Activated T-cell treated with anti-CD3 and anti-CD28 coated beads for 48 hours (primary cell): Measurements from ENCODE around the gene HOXB9.

ENCODE experiments used
- DNase-seq: peaks from one replicate; pipeline ENCODE4 v3.0.0-alpha.2; 2020; ENCODE audit warnings: low read depth

Gene HOXB9

DNA sequence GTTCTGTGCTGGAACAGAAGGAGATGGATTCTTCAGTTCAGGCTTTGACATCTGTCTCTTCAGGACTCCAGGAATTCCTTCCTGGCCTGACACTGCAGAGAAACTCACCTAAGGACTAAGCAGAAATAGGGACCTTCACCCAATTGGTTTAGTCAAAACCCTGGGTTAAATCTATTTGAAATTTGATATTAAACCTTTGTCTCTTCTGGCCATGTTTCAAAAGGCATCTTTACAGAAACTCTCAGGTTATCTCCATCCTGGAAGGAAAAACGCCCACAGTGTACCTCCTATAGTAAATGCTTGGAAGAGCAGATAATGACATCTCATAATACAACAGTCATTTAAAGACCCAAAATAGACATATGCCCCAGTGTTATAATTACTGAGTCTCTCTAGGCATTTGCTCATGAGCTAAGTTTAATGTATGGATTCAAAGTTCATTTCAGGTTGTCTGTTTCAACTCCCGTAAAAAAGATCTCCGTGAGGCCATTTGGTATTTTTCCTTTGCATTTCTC lies 42.4 kb downstream of the HOXB9 start:
- DNase-seq, result no peak

DNA sequence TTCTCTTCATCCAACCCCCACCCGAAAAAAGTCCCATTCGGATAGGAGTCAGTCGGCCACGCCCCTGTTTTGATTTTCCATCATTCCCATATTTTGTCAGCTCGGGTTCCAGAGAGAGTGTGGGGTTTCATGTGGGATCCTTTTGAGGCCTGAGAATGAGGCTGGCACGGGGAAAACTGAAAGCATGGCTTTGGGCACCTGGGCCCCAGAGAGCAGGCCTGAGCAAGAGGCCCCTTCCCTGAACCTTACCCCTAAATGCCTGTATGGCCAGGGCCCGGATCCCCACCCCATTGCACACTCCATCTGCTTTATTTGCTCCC lies 43.4 kb downstream of the HOXB9 start:
- DNase-seq, result no peak

DNA sequence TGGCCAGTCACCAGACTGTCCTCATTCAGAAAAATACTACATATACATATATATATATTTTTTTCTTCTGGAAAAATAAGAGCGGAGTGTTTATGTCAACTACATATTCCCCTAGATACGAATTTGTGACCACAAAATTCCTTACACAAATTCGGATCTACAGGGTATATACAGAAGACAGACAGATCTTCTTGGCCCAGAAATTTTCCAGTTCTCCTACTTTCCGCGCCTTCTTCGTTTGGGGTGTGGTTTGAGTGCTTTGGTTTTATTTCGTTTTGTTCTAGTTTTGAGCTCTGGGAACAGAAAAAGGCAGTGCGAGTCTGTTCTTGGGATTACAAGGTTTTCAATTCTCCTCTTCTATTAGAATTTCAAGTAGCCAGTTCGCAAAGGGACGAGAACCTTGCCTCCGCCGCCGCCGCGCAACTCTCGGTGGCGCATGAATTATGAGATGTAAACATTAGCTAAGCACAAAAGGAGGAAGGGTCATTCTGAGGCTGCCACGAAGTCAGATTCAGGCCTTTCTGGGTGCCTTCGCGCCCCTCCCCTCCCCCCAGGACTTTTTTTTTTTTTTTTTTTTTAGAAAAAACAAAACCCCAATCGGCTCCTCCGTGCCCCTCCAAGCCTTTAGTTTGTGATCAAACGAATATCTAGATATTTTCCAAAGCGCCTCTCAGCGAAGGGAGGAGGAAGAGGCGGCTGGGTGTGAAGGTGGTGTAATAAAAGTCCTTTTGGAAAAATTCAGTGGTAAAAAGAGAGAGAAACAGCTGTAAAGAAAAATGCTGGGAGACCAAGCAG lies 46.2 kb downstream of the HOXB9 start:
- no peak for DNase-seq

DNA sequence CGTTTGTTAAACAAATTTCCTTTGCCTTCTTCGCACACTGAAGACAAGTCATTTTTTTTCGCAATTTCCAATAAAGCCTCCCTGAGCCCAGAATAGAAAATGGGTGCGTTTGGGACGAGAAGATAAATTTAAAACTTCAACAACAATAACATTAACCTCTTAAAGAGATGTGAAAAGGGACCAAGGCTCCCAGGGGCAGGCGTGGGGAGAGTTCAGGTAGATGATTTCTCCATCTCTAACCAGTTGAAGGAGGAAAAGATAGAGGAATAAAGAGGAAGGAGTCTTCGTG lies 46.7 kb downstream of the HOXB9 start:
- DNase-seq, result no peak

DNA sequence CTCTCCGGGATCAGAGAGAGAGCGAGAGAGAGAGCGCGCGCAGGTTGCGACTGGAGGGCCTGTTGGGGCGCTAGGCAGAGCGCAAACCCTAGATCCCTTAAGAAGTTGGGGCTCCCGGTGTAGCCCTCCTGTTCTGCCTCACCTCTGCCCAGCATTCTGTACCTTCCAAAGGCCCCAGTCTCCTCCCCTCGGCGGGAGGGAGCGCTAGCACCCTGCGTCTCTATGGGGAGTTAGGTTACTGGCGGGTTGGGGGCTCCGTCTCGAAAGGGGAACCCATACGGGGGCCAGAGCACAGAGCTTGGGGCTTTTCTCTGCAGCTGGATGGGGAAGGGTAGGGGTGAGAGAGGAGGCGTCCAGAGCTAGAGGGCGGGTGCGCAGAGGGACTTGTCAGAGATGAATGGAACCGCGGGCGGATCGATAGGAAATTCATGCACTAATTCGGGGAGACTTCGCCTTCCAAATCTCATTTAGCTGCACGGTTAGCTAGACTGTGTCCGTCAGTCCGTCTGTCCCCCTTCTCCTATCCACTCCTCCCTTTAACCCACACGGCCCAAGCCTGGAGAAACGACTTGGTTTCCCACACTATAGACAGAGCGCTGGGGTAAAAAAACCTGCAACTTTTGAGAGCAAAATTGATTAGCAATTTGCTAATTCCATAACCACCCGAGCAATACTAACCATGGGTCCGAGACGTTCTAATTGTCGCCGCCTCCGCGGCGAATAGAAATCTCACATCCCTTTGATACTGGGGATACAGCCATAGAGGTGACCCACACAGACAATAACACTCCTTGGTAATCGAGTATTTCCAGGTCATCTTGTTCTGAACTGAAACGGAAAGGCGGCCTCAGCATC lies 47.3 kb downstream of the HOXB9 start:
- no peak for DNase-seq

DNA sequence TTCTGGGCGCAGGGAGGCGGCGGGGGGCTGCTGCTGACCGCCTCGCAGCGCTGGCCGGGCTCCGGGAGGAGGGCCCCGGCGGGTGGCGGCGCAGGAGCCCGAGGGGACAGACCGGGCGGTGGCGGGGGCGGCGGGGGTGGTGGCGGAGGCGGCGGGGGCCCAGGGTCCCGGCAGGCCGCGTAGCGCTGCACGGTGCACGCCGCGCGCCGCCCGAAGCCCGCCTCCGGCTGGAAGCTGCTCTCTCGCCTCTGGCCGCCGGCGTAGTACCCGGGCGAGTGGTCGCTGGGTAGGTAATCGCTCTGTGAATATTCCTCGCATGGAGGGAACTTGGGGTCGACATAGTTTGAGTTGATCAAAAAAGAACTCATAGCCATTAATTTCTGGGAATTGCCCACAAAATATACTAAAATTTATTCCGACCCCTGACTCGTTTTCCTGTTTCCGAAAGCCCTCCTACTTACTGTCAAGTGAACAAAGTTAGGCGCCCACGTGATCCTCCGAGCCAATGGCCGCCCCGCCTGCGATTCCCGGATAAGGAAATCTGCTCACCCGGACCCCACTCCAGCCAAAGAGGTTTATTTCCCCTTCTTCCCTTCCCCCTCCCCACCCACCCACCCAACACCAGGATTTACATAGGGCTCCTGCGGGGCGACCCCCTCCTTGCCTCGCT lies 48.1 kb downstream of the HOXB9 start, which contains the start of gene HOXB4:
Gene HOXB4 (minus strand): TSS at position 405 of the 670 bp plus-strand sequence. CDS start 31 bp downstream, at position 374.
- DNase-seq, result no peak

DNA sequence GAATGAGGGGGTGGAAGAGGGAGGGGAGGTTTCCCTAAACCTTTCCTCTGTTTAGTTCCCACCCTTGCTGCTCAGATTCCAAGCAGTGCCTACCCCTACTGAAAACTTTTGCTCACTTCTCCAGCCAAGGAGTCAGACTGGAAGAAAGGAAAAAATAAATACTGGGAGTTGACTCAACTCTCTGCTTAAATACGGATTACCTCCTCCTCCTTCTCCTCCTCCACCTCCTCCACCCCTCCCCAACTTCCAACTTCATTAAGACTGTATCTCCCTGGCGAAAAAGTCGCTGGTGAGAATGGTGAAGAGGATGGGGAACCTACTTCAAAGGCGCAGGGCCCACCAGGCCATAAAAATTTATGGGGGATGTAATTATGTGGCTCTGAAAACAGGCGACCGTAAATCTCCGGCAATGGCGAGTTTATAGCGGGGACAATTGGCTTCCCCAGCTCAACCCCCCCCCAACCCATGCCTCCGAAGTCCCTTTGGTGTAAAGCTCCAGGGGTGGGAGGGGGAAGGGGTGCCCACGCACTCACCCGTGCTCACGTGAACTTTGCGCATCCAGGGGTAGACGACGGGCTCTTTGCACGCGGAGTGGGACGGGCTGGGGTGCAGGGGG lies 48.7 kb downstream of the HOXB9 start:
- DNase-seq, result no peak

DNA sequence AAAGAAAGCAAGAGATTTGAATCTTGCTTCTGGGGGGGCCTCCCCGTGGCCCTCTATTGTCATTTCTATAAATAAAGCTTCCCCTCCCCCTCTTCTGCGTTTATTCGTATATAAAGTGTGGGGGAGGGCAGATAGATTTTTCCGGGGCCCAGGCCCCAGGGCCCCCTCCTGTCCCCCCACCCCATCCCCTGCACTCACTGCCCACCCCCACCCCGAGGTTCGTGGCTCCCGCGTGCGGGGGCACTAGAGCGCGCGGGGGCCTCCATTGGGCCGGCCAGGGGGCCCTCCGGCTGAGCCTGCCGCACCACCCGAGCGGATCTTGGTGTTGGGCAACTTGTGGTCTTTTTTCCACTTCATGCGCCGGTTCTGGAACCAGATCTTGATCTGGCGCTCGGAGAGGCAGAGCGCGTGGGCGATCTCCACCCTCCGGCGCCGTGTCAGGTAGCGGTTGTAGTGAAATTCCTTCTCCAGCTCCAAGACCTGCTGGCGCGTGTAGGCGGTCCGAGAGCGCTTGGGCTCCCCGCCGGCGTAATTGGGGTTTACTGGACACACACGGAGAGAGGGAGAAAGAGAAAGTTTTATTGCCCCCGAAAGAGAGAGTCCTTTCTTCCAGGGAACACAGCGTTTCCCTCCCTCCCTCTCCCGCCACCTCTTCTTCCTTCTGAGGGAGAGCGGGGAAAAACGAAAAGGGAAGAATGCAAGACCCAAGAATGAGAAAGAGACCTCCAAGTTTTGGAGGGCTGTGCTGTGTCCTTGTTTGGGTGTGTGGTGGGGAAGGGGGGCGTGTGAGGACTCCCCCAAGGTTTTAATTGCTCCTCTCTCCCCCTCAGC lies 49.5 kb downstream of the HOXB9 start:
- DNase-seq, result no peak

DNA sequence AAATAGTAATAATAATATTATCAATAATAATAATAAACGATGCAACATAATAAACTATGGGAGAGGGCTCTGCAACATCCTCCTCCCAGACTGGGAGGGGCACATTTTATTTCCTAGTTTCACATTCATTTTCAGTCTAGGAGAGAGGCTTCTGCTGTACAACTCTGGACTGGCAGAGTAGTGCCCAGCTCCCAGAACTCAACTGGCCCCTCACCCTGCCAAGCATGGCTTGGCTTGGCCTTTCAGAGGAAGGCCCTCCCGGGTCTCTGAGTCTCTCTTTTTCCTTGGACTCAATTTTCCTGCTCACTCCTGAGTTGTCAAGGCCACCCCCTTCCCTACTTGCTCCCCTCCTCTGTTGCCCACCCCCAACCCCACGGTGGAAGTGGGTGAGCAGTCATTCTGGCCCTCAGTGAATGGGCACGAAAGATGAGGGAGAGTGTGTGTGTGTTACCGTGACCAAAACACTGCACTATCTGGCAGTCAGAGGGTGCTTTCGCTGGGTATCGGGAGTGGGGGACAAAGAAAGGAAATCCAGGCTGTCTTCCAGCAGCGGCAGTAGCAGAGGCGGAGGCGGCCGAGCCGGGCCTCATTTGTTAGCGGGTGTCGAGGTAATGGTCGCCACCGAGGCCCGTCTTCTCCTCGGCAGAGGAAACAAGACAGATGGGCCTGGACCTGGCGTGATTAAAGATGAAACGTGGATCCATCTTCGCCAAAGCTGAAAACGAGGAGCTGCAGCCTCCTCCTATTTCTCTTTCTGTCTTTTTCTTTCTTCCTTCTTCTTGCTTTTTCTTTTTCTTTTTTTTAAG lies 50.3 kb downstream of the HOXB9 start:
- no peak for DNase-seq

DNA sequence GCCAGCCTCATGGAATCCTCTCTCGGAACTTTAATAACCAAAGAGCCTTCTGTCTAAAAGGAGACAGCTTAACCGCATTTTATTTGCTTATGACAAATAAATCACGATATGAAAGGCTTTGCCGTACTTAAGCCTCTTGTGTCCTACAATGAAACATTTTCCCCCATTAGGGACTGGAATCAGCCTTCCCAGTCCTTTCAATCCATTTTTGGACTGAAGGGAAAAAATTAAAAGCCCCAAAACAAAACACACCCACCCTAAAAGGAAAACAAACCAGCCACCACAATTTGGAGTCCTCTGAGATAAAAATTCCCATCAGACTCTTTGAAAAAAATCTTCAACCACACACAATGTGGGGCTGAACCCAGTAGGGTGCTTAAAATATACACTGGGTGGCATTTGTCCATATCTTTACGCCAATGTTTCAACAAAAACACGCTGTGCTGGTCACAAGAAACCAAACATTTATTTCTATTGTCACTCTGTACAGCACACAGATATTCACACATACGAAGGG lies 51.0 kb downstream of the HOXB9 start:
- no peak for DNase-seq

DNA sequence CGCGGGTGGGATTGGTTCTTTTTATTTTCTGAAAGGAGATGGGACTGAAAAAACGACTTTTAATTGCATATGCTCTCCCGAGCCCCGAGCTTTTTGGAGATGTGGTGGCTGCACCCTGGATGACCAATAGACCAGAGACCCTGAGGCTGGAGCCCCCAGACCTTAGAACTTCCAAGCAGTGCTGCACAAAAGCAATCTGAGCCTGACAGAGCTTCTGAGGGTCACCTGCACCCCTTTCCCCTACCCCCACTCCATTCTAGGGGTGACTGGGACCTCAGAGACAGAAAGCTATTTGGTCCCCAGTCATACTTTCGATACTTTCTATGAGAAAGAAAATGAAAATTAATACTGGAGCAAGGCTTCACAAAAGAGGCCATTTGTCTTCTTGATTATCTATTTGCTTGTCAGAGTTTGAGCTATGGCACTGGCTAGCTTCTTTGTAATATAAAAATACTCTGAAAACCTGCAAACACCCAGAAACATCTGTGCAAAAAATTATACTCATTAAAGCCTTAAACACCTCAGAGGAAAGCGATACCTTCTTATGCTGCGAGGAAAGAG lies 51.6 kb downstream of the HOXB9 start:
- DNase-seq, result no peak

DNA sequence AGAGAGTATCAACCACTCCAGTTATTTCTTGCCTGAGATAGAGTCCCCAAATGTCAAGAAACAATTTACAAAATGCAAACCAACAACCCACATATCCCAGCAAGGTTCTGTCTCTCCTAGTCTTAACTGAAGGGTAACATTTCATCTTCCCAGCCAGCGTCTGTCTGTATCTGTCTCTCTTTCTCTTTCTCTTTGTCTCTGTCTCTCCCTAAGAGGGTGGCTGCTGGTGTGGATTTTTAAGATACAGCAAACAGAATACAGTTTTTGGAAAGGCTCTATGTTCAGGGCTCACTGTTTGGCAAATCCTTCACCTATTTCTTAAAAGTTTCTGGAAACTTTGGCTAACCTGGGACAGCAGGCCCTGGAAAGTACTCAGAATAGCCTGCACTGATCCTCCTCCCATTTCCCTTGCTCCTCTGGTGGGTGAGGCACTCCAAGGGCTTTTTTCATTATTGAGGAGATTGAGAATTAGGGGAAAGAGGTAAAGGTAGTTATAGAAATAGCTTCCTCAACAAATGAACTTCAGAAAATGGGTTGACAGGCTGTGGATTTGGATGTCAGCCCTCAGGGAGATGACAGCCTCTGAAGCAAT lies 54.2 kb downstream of the HOXB9 start:
- DNase-seq, result no peak
